Brain microvascular endothelial cell (primary cell): Measurements from ENCODE around the gene GLIPR1.
"Not testable (repeated sequence)": the region's sequence is repeated elsewhere in the genome, so short reads cannot be mapped to it uniquely, and the experiment has no call there.

ENCODE experiments used
- DNase-seq: peaks from one replicate; pipeline ENCODE4 v3.0.0-alpha.2; 2020
- H3K27ac ChIP-seq: fragments of 250-450 bp; sonication (Bioruptor Pico); 2 replicates; pipeline ENCODE4 v1.5.1; 2020; ENCODE audit warnings: mild to moderate bottlenecking, moderate library complexity
- H3K27me3 ChIP-seq: fragments of 250-450 bp; sonication (Bioruptor Pico); replicated peaks from 2 replicates; pipeline ENCODE4 v1.5.1; 2020; ENCODE audit warnings: mild to moderate bottlenecking
- H3K36me3 ChIP-seq: fragments of 250-450 bp; sonication (Bioruptor Pico); replicated peaks from 2 replicates; pipeline ENCODE4 v1.5.1; 2020; ENCODE audit warnings: mild to moderate bottlenecking
- H3K4me3 ChIP-seq: 2 replicates; pipeline ENCODE4 v1.5.1; 2011; ENCODE audit warnings: low read depth, mild to moderate bottlenecking, control low read depth, low read length, moderate library complexity
- in situ Hi-C: cut with HindIII; loops from 2 replicates; pipeline ENCODE4 v1.10.0; 2017; ENCODE audit warnings: low sequenced_read_pairs, low pct_ligation_motif_present
- TF ChIP-seq, protein P1 (sequence below): IDR thresholded peaks from 2 replicates; pipeline ENCODE4 v1.5.1; 2011; ENCODE audit warnings: low read depth, mild to moderate bottlenecking, moderate library complexity, low read length, control low read depth, inconsistent platforms; ENCODE audit errors: missing control alignments

Gene GLIPR1

DNA sequence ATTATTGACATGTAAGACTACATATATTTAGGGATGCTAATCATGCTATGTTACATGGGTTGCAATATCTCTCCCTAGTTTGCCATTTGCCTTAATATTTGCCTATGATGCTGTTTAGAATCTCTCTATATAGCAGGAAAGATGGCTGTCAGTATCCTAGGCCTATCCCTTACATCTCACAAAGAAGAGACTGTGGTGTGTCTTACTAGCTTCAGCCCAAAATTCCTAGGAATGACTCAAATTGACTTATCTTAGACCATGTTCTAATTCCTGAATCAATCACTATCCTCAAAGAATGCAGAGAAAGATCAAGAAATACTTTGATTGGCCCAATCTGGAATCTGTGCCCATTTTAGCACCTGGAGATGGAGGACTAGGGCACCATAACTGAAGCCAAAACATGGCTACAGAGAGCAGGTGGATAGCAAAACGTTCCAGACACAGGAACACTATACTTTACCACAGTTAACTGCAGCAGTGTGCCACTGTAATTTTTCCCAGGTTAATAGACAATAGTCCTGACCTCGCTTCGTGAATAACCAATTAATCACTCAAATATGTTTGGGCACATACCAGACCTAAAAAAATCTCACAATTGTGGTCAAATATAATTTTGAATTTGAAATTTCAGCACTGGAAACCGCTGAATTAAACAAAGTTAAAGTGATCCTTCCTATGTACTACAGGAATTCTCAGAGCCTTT lies 32.7 kb upstream of the GLIPR1 start:
- Histone ChIP-seq H3K27ac (peak overlapping the region; percentile 59), H3K27me3 (no peaks in the 10 kb centered on the region), H3K36me3 (no peaks in the 10 kb centered on the region), H3K4me3 (no peak overlapping the region)
- DNase-seq, result no peak
- TF ChIP-seq, protein P1, sequence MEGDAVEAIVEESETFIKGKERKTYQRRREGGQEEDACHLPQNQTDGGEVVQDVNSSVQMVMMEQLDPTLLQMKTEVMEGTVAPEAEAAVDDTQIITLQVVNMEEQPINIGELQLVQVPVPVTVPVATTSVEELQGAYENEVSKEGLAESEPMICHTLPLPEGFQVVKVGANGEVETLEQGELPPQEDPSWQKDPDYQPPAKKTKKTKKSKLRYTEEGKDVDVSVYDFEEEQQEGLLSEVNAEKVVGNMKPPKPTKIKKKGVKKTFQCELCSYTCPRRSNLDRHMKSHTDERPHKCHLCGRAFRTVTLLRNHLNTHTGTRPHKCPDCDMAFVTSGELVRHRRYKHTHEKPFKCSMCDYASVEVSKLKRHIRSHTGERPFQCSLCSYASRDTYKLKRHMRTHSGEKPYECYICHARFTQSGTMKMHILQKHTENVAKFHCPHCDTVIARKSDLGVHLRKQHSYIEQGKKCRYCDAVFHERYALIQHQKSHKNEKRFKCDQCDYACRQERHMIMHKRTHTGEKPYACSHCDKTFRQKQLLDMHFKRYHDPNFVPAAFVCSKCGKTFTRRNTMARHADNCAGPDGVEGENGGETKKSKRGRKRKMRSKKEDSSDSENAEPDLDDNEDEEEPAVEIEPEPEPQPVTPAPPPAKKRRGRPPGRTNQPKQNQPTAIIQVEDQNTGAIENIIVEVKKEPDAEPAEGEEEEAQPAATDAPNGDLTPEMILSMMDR, result no peak
- in situ Hi-C loops, result no loop called here

DNA sequence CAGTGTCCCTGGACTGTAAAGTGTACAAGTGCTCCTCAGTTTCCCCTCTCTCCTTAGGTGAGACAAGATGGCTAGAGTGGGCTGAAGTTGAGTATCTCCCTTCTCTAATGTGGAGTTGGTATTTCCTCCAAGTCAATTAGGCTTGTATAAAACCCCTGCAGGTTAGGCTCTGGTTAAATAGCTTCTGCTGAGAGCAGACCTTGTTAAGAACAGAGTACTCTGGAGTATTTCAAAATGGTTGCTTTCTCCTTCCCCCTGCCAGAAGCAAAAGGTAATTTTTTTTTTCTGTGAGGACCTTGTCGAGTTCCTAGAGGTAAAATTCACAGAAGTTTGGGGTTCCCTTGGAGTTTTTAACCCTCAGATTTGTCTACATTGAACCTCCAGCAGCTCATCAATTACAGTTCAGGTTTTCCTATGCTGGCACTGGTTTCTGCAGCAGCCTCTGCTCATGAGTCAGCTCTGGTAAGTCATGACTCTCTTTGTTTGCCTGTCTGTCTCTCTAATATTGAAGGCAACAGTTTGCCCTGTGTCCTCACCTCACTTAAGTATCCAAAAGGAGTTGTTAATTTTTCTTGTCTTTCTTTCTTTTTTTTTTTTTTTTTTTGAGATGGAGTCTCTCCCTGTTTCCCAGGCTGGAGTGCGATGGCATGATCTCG lies 27.8 kb upstream of the GLIPR1 start:
- H3K36me3 ChIP-seq, result no peaks in the 10 kb centered on the region
- no peak overlapping the region for H3K4me3 ChIP-seq
- no peaks in the 10 kb centered on the region for H3K27me3 ChIP-seq
- in situ Hi-C loops, result no loop called here
- TF ChIP-seq, protein P1, result no peak
- no peak overlapping the region for H3K27ac ChIP-seq
- peak; percentile 63 for DNase-seq

DNA sequence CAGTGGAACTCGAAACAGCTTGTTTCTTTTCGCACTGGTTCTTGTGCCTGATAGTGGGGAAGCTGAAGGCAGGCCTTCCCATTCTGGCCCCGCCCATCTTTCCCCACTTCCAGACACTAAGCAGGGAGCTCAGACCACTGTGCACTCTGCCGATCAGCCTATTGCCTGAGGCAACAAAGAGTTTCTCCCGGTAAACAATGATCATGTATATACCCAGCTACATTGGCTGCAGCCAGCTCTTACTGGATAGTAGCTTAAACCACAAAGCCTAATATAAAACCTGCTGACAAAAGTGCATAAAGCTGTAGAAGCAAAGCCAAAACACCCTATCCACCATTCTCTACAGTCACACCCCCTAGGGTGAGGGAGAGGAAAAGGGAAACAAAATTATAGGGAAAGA lies 24.7 kb upstream of the GLIPR1 start:
- in situ Hi-C loops, result no loop called here

DNA sequence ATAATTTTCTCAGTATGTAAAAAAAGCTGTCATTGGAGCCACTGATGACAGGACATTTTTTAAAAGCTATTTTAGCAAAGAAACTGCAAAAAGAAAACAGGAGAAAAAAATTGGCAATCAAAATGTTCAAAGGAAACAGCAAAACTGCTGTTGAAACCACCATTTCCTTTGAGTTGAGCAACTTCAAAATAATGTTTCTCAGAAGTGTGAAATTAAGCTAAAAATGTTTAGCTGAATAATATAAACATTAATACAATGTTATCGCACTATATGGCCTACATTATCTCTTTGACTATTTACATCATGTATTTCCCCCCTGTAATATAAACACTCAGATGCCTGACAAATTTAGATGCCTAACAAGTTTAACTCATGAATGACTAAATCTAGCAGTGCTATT lies 23.4 kb upstream of the GLIPR1 start:
- in situ Hi-C loops, result no loop called here
- H3K27ac ChIP-seq, result no peak overlapping the region
- no peak overlapping the region for H3K4me3 ChIP-seq

More for the DNA sequence above, 24.7 kb upstream of the GLIPR1 start:
- DNase-seq, result no peak
- Histone ChIP-seq H3K27me3 (no peaks in the 10 kb centered on the region), H3K4me3 (no peak overlapping the region), H3K27ac (no peak overlapping the region), H3K36me3 (no peaks in the 10 kb centered on the region)
- TF ChIP-seq, protein P1, result no peak

DNA sequence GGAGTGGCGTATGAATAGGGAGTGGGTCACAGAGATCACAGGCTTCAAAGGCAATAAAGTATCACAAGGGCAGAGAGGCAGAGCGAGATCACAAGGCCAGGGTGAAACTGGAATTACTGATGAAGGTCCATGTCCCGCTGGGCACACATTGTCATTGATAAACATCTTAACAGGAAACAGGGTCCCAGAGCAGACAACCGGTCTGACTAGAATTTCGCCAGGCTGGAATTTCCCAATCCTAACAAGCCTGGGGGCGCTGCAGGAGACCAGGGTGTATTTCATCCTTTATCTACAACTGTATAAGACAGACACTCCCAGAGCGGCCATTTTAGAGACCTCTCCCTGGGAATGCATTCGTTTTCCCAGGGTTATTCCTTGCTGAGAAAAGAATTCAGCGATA lies 22.7 kb upstream of the GLIPR1 start:
- H3K4me3 ChIP-seq, DNase-seq, in situ Hi-C loops, H3K27ac ChIP-seq, H3K27me3 ChIP-seq, H3K36me3 ChIP-seq: not testable (repeated sequence)

More for the DNA sequence above, 23.4 kb upstream of the GLIPR1 start:
- TF ChIP-seq, protein P1, result no peak
- no peaks in the 10 kb centered on the region for H3K36me3 ChIP-seq
- DNase-seq, result no peak
- H3K27me3 ChIP-seq, result no peaks in the 10 kb centered on the region

DNA sequence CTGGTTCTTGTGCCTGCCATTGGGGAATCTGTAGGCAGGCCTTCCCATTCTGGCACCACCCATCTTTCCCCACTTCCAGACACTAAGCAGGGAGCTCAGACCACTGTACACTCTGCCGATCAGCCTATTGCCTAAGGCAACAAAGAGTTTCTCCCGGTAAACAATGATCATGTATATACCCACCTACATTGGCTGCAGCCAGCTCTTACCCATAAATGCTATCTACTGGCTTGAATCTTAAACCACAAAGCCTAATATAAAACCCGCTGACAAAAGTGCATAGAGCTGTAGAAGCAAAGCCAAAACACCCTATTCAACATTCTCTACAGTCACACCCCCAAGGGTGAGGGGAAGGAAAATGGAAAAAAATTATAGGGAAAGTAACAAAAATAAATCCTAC lies 20.8 kb upstream of the GLIPR1 start:
- in situ Hi-C loops, result no loop called here
- no peak for DNase-seq
- no peak overlapping the region for H3K4me3 ChIP-seq
- TF ChIP-seq, protein P1, result no peak
- H3K27ac ChIP-seq, result no peak overlapping the region
- H3K27me3 ChIP-seq, result no peaks in the 10 kb centered on the region
- H3K36me3 ChIP-seq, result no peaks in the 10 kb centered on the region
